ENCODE data around the gene ZBTB20. TPM values are rescaled to one million over a fixed set of nuclear protein-coding genes. Genes with fewer than 3 reads are reported as not detected.

Gene ZBTB20
- total RNA-seq, 3 donors from 2014 or later = 62.9 to 150 (median 109) TPM

DNA sequence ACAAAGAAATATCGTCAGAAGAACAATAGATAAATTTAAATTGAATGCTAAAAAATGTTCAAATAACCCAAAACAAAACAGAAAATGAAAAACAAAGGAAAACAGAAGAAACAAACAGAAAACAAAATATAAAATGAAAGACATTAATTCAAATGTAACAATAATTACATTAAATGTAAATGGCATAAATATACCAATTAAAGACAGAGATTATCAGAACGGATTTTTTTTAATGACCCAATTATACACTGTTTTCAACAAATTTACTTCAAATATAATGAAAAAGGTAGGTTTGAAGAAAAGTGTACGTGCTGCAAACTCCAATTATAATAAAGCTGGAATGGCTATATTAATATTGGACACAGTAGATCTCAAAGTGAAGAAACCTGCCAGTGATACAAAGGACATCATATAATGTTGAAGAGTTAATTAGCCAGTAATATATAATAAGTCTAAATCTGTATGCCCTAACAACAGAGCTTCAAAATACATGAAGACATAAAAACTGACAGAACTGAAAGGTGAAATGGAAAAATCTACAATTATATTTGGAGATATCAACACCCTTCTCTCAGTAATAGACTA is 193.8 kb downstream of the ZBTB20 start:
- intact Hi-C loops (cut with DNase I; ENCODE audit: low total_unique reads) = no loop called here
- H3K4me1 ChIP-seq = no peaks in the 10 kb centered on the region
- H3K4me3 ChIP-seq = no peak overlapping the region
- DNase-seq (ENCODE audit: low spot score in 2 of 2) = no peak
- no peaks in the 10 kb centered on the region for H3K27me3 ChIP-seq
- H3K9me3 ChIP-seq = peaks cover 0 to 34% of the 10 kb centered on the region in 2 donors
- H3K36me3 ChIP-seq = no peaks in the 10 kb centered on the region
- TF ChIP-seq POLR2A (IDR thresholded peaks at IDR 0.05) (no peak), POLR2AphosphoS5 (IDR thresholded peaks at IDR 0.05) (no peak)
- TF ChIP-seq, protein P1, sequence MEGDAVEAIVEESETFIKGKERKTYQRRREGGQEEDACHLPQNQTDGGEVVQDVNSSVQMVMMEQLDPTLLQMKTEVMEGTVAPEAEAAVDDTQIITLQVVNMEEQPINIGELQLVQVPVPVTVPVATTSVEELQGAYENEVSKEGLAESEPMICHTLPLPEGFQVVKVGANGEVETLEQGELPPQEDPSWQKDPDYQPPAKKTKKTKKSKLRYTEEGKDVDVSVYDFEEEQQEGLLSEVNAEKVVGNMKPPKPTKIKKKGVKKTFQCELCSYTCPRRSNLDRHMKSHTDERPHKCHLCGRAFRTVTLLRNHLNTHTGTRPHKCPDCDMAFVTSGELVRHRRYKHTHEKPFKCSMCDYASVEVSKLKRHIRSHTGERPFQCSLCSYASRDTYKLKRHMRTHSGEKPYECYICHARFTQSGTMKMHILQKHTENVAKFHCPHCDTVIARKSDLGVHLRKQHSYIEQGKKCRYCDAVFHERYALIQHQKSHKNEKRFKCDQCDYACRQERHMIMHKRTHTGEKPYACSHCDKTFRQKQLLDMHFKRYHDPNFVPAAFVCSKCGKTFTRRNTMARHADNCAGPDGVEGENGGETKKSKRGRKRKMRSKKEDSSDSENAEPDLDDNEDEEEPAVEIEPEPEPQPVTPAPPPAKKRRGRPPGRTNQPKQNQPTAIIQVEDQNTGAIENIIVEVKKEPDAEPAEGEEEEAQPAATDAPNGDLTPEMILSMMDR (IDR thresholded peaks at IDR 0.05) = no peak
- H3K27ac ChIP-seq = no peak overlapping the region

DNA sequence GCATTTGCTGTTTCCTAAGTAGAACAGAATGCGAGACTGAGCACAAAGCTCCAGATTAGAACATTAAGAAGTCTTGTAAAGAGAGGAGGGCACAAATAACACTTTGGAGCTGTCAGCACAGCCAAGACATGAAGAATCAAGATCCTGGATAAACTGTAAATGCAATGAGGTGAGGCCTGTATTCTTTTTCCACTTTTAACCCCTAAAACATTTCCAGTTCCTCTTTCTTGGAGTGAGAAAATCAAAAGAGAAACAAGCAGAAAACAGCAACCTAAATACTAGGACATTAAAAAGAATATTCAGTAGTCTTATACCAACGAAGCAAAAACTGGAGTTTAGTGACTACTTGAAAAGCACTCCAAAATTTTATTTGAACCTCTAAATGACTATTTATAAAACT is 204.3 kb downstream of the ZBTB20 start:
- Histone ChIP-seq H3K4me3 (no peak overlapping the region), H3K9me3 (peaks cover 0 to 8% of the 10 kb centered on the region in 2 donors), H3K36me3 (no peaks in the 10 kb centered on the region), H3K4me1 (no peaks in the 10 kb centered on the region), H3K27ac (no peak overlapping the region), H3K27me3 (no peaks in the 10 kb centered on the region)
- TF ChIP-seq, protein P1 (IDR thresholded peaks at IDR 0.05) = no peak
- TF ChIP-seq POLR2A (IDR thresholded peaks at IDR 0.05) (no peak), POLR2AphosphoS5 (IDR thresholded peaks at IDR 0.05) (no peak)
- intact Hi-C loops (cut with DNase I; ENCODE audit: low total_unique reads) = no loop called here
- no peak for DNase-seq (ENCODE audit: low spot score in 2 of 2)

DNA sequence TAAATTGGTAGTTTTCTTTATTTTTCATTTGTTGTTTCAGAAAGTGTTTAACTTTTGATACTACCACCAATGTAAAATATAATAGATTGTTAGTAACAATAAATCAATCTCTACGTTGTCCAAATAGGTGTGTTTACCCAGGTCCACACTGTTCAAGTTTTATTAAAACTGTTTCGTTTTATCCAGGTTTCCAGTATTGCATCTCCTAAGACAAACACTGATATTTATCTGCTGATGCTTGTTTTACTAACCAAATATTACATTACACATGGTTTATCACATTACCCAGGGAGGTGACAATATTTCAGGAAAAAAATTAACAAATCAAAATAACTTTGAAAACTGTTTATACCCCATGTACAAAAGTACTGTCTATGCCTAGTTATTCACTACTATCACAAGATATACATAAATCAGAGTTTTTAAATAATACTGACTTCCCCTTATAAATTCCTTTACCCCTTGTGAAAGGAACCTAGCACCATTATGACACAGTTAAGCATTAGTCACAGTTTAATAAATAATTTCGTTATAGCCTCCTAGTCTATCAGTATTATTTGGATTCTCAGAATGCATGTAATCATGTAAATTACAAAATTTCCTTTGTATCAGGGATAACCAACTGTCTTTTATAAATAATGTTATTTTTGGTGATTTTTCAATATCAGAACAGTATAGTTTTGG is 205.3 kb downstream of the ZBTB20 start:
- DNase-seq (ENCODE audit: low spot score in 2 of 2) = no peak
- no peaks in the 10 kb centered on the region for H3K36me3 ChIP-seq

DNA sequence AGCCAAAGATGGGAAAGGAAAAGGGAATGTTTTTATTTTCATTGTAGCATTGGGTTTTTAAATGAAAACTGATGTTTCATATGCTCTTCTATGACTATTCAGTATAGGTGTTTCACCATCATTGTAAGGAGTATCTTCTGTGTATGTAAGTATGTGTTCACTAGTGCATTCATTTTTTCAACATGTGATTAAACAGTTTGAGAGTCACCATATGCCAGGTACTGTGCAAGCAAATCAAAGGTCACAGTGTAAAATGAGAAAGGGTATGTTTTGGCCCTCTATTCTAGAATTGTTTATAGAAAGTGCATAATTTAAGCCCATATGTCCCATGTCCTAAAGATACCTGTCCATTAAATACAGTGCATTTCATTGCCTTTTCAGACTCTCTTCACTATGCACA is 207.2 kb downstream of the ZBTB20 start:
- no peaks in the 10 kb centered on the region for H3K27me3 ChIP-seq
- TF ChIP-seq, protein P1 (IDR thresholded peaks at IDR 0.05) = no peak
- TF ChIP-seq POLR2A (IDR thresholded peaks at IDR 0.05) (no peak), POLR2AphosphoS5 (IDR thresholded peaks at IDR 0.05) (no peak)
- H3K4me1 ChIP-seq = no peaks in the 10 kb centered on the region
- no peak overlapping the region for H3K4me3 ChIP-seq
- H3K9me3 ChIP-seq = no peaks in the 10 kb centered on the region
- intact Hi-C loops (cut with DNase I; ENCODE audit: low total_unique reads) = no loop called here
- no peak overlapping the region for H3K27ac ChIP-seq
- DNase-seq (ENCODE audit: low spot score in 2 of 2) = no peak
- H3K36me3 ChIP-seq = no peaks in the 10 kb centered on the region

More for the DNA sequence above, 205.3 kb downstream of the ZBTB20 start:
- no peak overlapping the region for H3K27ac ChIP-seq
- no peaks in the 10 kb centered on the region for H3K27me3 ChIP-seq
- H3K4me1 ChIP-seq = no peaks in the 10 kb centered on the region
- no peak overlapping the region for H3K4me3 ChIP-seq
- TF ChIP-seq POLR2A (IDR thresholded peaks at IDR 0.05) (no peak), POLR2AphosphoS5 (IDR thresholded peaks at IDR 0.05) (no peak)
- TF ChIP-seq, protein P1 (IDR thresholded peaks at IDR 0.05) = no peak
- H3K9me3 ChIP-seq = peaks cover 0 to 8% of the 10 kb centered on the region in 2 donors
- intact Hi-C loops (cut with DNase I; ENCODE audit: low total_unique reads) = no loop called here

DNA sequence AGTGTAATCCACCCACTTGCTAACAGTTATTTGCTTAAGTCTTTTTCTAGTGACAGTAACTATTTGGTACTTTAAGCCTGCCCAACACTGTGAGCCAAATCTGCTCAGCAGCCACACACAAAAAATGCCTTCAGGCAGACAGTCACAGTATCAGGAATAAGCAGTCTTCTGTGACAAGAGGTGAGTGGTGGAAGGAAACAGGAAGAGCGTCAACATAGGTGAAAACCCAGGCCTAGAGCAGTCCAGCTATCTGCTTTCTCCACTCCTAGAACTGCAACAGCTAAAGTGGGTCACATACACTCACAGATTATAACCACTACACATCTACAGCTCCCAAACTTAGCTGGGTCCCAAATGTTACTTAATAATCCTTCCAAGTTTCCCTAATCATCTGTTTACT is 213.7 kb downstream of the ZBTB20 start:
- Histone ChIP-seq H3K4me1 (no peaks in the 10 kb centered on the region), H3K4me3 (no peak overlapping the region), H3K27ac (no peak overlapping the region), H3K36me3 (no peaks in the 10 kb centered on the region), H3K27me3 (no peaks in the 10 kb centered on the region), H3K9me3 (no peaks in the 10 kb centered on the region)
- TF ChIP-seq, protein P1 (IDR thresholded peaks at IDR 0.05) = no peak
- TF ChIP-seq POLR2AphosphoS5 (IDR thresholded peaks at IDR 0.05) = no peak
- TF ChIP-seq POLR2A (IDR thresholded peaks at IDR 0.05) = no peak
- intact Hi-C loops (cut with DNase I; ENCODE audit: low total_unique reads) = no loop called here
- no peak for DNase-seq (ENCODE audit: low spot score in 2 of 2)
